GM12878 (cell line): ENCODE measurements around the gene SPHKAP. TPM values are rescaled to one million over a fixed set of nuclear protein-coding genes. Genes with fewer than 3 reads are reported as not detected.

Experiments
- ATAC-seq: fragments of 200-7000 bp; cut with Tn5 transposase; 3 replicates; pipeline ENCODE4 v1.9.1; 2020; ENCODE audit warnings: mild to moderate bottlenecking, moderate library complexity
- BruUV-seq: library from RNA; stranded (reverse); fragments of 400-500 nt; replicated peaks from 2 replicates; lab custom pipeline; 2021; lab: Mats Ljungman, UMichigan
- CTCF ChIA-PET: fragments of 300-600 bp; sonication (Branson Sonifier 250); formaldehyde crosslinking; extraction: SDS; loops from one replicate; lab custom pipeline; 2021; ENCODE audit warnings: inconsistent platforms; lab: Yijun Ruan, JAX
- POLR2A ChIA-PET: fragments of 350-600 bp; formaldehyde crosslinking; extraction: SDS; loops from one replicate; lab custom pipeline; 2021; ENCODE audit warnings: inconsistent platforms; lab: Charles Lee
- RAD21 ChIA-PET: fragments of 300-600 bp; sonication (Branson Sonifier 250); formaldehyde crosslinking; loops from one replicate; lab custom pipeline; 2023; ENCODE audit warnings: antibody characterized with exemption; ENCODE audit not compliant: unreplicated experiment; lab: Charles Lee
- SMC1A ChIA-PET: fragments of 300-600 bp; sonication (Branson Sonifier 250); formaldehyde crosslinking; loops from one replicate; lab custom pipeline; 2023; ENCODE audit not compliant: unreplicated experiment, uncharacterized antibody; lab: Charles Lee
- DNase-seq: peaks from one replicate; pipeline ENCODE4 v3.0.0-alpha.2; 2011; ENCODE audit warnings: low read depth, low spot score
- FAIRE-seq: peaks from 3 replicates; lab custom pipeline; 2011; peaks lifted over from hg19 to GRCh38; lab: Jason Lieb, UNC
- H2AFZ ChIP-seq: 2 replicates; pipeline ENCODE4 v1.6.0; 2011; ENCODE audit warnings: low read depth, low read length, control low read depth; ENCODE audit not compliant: control insufficient read depth
- H3K27ac ChIP-seq: 2 replicates; pipeline ENCODE4 v1.5.1; 2011; ENCODE audit warnings: control low read depth; ENCODE audit not compliant: control insufficient read depth, insufficient read depth
- H3K27me3 ChIP-seq, 2 experiments: replicated peaks in 1 of 2; 2 replicates each; pipeline versions ENCODE4 v1.6.0 to v1.6.1; 2011; ENCODE audit warnings: low read length in 1 of 2; ENCODE audit not compliant: control insufficient read depth in 2 of 2, insufficient read depth in 2 of 2
- H3K36me3 ChIP-seq, 2 experiments: 2 replicates each; pipeline ENCODE4 v1.5.1; 2011; ENCODE audit warnings: low read length in 1 of 2; ENCODE audit not compliant: control insufficient read depth in 2 of 2, insufficient read depth in 2 of 2
- H3K4me1 ChIP-seq: 2 replicates; pipeline ENCODE4 v1.6.1; 2011; ENCODE audit warnings: mild to moderate bottlenecking, low read length, moderate library complexity, mixed read lengths; ENCODE audit not compliant: control insufficient read depth, insufficient read depth
- H3K4me2 ChIP-seq: 2 replicates; pipeline ENCODE4 v1.6.0; 2011; ENCODE audit warnings: control low read depth; ENCODE audit not compliant: control insufficient read depth, insufficient read depth
- H3K4me3 ChIP-seq: fragments of 200-600 bp; sonication (generic); 2 replicates; pipeline ENCODE4 v1.5.1; 2016
- H3K79me2 ChIP-seq: 2 replicates; pipeline ENCODE4 v1.6.0; 2011; ENCODE audit warnings: low read length; ENCODE audit not compliant: control insufficient read depth, insufficient read depth
- H3K9ac ChIP-seq: 2 replicates; pipeline ENCODE4 v1.8.0; 2011; ENCODE audit warnings: low read length, control low read depth, mixed read lengths; ENCODE audit not compliant: control insufficient read depth, insufficient read depth
- H3K9me3 ChIP-seq: replicated peaks from 3 replicates; pipeline ENCODE4 v1.5.1; 2011; ENCODE audit warnings: mild to moderate bottlenecking, low read length; ENCODE audit not compliant: control insufficient read depth, insufficient read depth
- H4K20me1 ChIP-seq: 2 replicates; pipeline ENCODE4 v1.6.0; 2011; ENCODE audit not compliant: control insufficient read depth, insufficient read depth
- ASH2L ChIP-seq: fragments of 300-600, 200-600 bp; sonication (generic); IDR thresholded peaks from 2 replicates; pipeline ENCODE4 v1.6.1; 2017; ENCODE audit warnings: low read depth, mild to moderate bottlenecking, borderline replicate concordance
- EED ChIP-seq: sonication (generic); IDR thresholded peaks from 2 replicates; pipeline ENCODE4 v1.6.1; 2016; ENCODE audit warnings: antibody characterized with exemption, low read depth
- NR2C1 ChIP-seq: fragments of 450-650 bp; IDR thresholded peaks from 2 replicates; pipeline ENCODE4 v1.6.1; 2017; ENCODE audit warnings: antibody characterized with exemption, mild to moderate bottlenecking, moderate library complexity
- WGBS: methylation state at CpG from one replicate; pipeline ENCODE4 v1.1.6; 2016; ENCODE audit warnings: low lambda C conversion rate; ENCODE audit not compliant: insufficient replicate concordance, insufficient coverage; ENCODE audit errors: missing lambda C conversion rate; 5-methylcytosine and 5-hydroxymethylcytosine counted together
- in situ Hi-C: fragments of 300-500 bp; cut with MboI; formaldehyde crosslinking; loops from 9 replicates; pipeline ENCODE4 v1.14.3; 2018; ENCODE audit warnings: mixed read lengths
- intact Hi-C: fragments of 100-400 bp; cut with micrococcal nuclease; formaldehyde crosslinking; loops from one replicate; pipeline ENCODE4 v1.14.2; 2022; ENCODE audit not compliant: unreplicated experiment
- polyA plus RNA-seq, 11 experiments: library from polyadenylated mRNA; depleted of rRNA in 4 of 11; unstranded in 6 of 11; stranded (reverse) in 5 of 11; fragments of >200 nt; fragmentation: Nextera tagmentation in 4 of 11; fragmentation: Illumina TruSeq in 1 of 11; extraction: Ambion mirVana in 4 of 11; extraction: Trizol in 1 of 11; gene quantifications; 1 replicate in 1 of 11; 2 replicates in 10 of 11; pipeline versions ENCODE4 v1.2.1 to v1.2.3, GENCODE V29; 2011 to 2016; ENCODE audit warnings: inconsistent platforms in 2 of 11, missing spikeins in 2 of 11, low read depth in 1 of 11
- total RNA-seq, 4 experiments: library from RNA; depleted of rRNA in 3 of 4; stranded (reverse); fragments of >200 nt in 3 of 4; fragmentation: Illumina TruSeq in 1 of 4; extraction: Trizol in 1 of 4; gene quantifications; 2 replicates each; pipeline versions ENCODE4 v1.2.1 to v1.2.3, GENCODE V29; 2013 to 2021
- TF ChIP-seq, protein P1 (sequence below): IDR thresholded peaks from 2 replicates; pipeline ENCODE4 v1.6.1; 2012; ENCODE audit warnings: mild to moderate bottlenecking, low read depth, low read length
- TF ChIP-seq, protein P2 (sequence below): IDR thresholded peaks from 2 replicates; pipeline ENCODE4 v1.6.1; 2012; ENCODE audit warnings: low read depth, low read length, improper control_type of control experiment
- TF ChIP-seq, protein P3 (sequence below): fragments of 450-650 bp; conservative IDR thresholded peaks from 2 replicates; pipeline ENCODE4 v1.6.1; 2017; ENCODE audit warnings: mild to moderate bottlenecking, moderate library complexity
- TF ChIP-seq, protein P4 (sequence below), 3 experiments: IDR thresholded peaks in 2 of 3; conservative IDR thresholded peaks in 1 of 3; 2 replicates each; pipeline ENCODE4 v1.5.1; 2011; ENCODE audit warnings: low read depth in 3 of 3, low read length in 3 of 3, mild to moderate bottlenecking in 3 of 3, control low read depth in 2 of 3, moderate library complexity in 2 of 3, inconsistent platforms in 1 of 3, mixed read lengths in 1 of 3; ENCODE audit not compliant: control insufficient read depth in 2 of 3, insufficient read depth in 1 of 3; ENCODE audit errors: extremely low read depth in 1 of 3

SPHKAP gene
- total and polyA plus RNA-seq, 10 of the 15 experiments (the other 5 are each of a cell fraction or from before 2014, with no cell fraction given), result 0.03 TPM; not detected in 9

DNA sequence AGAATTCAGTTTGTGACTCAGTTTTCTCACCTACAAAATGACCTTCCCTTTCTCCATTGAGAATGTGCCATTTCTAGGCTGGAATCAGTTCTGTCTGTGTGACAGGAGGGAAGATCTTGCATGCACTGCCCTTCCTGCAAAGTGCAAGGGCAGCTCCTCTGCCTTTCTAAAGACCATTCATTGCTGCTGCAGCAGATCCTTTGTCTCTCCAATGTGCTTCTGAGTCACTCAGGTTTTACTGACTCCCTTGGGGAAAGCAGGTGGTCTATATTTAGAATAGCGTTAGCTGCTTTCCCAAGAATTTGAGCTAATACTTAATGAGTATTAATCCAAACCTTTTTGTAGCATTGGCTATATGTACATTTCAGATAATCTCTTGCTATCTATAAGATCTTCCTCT lies 247.6 kb downstream of the SPHKAP start (continued):
- TF ChIP-seq, protein P1, sequence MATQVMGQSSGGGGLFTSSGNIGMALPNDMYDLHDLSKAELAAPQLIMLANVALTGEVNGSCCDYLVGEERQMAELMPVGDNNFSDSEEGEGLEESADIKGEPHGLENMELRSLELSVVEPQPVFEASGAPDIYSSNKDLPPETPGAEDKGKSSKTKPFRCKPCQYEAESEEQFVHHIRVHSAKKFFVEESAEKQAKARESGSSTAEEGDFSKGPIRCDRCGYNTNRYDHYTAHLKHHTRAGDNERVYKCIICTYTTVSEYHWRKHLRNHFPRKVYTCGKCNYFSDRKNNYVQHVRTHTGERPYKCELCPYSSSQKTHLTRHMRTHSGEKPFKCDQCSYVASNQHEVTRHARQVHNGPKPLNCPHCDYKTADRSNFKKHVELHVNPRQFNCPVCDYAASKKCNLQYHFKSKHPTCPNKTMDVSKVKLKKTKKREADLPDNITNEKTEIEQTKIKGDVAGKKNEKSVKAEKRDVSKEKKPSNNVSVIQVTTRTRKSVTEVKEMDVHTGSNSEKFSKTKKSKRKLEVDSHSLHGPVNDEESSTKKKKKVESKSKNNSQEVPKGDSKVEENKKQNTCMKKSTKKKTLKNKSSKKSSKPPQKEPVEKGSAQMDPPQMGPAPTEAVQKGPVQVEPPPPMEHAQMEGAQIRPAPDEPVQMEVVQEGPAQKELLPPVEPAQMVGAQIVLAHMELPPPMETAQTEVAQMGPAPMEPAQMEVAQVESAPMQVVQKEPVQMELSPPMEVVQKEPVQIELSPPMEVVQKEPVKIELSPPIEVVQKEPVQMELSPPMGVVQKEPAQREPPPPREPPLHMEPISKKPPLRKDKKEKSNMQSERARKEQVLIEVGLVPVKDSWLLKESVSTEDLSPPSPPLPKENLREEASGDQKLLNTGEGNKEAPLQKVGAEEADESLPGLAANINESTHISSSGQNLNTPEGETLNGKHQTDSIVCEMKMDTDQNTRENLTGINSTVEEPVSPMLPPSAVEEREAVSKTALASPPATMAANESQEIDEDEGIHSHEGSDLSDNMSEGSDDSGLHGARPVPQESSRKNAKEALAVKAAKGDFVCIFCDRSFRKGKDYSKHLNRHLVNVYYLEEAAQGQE, result no peak
- TF ChIP-seq, protein P2, sequence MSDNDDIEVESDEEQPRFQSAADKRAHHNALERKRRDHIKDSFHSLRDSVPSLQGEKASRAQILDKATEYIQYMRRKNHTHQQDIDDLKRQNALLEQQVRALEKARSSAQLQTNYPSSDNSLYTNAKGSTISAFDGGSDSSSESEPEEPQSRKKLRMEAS, result no peak

DNA sequence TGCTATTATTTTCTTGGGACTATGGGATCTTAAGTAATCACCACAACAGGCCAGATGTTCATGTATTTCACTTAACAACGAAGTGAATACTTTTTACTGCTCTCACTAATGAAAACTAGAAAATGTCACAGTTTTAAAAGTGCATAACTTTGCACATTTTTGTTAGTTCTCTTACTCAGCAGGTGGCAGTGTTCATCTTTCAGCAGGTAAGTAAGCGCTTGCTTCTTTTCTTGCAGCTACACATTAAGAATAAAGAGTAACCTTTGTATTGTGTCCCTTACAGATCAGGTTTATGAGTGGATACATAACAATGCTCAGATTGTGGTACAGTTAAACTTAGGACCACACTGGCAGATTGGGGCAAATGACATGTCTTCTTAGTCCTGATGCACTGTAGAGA lies 249.1 kb downstream of the SPHKAP start:
- Histone ChIP-seq H3K4me2 (no peak overlapping the region), H3K4me3 (no peak overlapping the region), H3K79me2 (no peaks in the 10 kb centered on the region), H3K36me3 (no peaks in the 10 kb centered on the region), H3K27me3 (peaks cover 0 to 1% of the 10 kb centered on the region in 2 experiments; a peak in 1 of 4 replicates)
- 23% methylated on average over 2 of the region's 2 CpGs for WGBS
- ChIA-PET SMC1A (interaction anchor here (1.4 kb wide), 1 partner anchor 13 kb away, joined by 3 read pairs; no protein-coding TSS in a partner anchor), POLR2A (no interaction called here), RAD21 (no interaction called here)
- intact Hi-C loops, result no loop called here
- FAIRE-seq (no peak), DNase-seq (no peak)
- TF ChIP-seq, protein P3, sequence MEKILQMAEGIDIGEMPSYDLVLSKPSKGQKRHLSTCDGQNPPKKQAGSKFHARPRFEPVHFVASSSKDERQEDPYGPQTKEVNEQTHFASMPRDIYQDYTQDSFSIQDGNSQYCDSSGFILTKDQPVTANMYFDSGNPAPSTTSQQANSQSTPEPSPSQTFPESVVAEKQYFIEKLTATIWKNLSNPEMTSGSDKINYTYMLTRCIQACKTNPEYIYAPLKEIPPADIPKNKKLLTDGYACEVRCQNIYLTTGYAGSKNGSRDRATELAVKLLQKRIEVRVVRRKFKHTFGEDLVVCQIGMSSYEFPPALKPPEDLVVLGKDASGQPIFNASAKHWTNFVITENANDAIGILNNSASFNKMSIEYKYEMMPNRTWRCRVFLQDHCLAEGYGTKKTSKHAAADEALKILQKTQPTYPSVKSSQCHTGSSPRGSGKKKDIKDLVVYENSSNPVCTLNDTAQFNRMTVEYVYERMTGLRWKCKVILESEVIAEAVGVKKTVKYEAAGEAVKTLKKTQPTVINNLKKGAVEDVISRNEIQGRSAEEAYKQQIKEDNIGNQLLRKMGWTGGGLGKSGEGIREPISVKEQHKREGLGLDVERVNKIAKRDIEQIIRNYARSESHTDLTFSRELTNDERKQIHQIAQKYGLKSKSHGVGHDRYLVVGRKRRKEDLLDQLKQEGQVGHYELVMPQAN, result no peak
- TF ChIP-seq, protein P4, sequence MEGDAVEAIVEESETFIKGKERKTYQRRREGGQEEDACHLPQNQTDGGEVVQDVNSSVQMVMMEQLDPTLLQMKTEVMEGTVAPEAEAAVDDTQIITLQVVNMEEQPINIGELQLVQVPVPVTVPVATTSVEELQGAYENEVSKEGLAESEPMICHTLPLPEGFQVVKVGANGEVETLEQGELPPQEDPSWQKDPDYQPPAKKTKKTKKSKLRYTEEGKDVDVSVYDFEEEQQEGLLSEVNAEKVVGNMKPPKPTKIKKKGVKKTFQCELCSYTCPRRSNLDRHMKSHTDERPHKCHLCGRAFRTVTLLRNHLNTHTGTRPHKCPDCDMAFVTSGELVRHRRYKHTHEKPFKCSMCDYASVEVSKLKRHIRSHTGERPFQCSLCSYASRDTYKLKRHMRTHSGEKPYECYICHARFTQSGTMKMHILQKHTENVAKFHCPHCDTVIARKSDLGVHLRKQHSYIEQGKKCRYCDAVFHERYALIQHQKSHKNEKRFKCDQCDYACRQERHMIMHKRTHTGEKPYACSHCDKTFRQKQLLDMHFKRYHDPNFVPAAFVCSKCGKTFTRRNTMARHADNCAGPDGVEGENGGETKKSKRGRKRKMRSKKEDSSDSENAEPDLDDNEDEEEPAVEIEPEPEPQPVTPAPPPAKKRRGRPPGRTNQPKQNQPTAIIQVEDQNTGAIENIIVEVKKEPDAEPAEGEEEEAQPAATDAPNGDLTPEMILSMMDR (IDR thresholded peaks at IDR 0.05 in 2 of 3, conservative IDR thresholded peaks at IDR 0.05 in 1 of 3; ENCODE audit: control insufficient read depth in 2 of 3, extremely low read depth in 1 of 3, insufficient read depth in 1 of 3, low read depth in 3 of 3, low read length in 3 of 3), result peak in 1 of 3 experiments; percentile 8; a peak in 1 of 6 replicates
- TF ChIP-seq ASH2L, result no peak
- no peak for TF ChIP-seq NR2C1
- TF ChIP-seq EED, result no peak
- TF ChIP-seq, all 136 proteins: peak for 1
- CTCF ChIA-PET, result interaction anchor here (0.9 kb wide), 1 partner anchor 8 kb away, joined by 3 read pairs; no protein-coding TSS in a partner anchor
- Histone ChIP-seq H3K4me1 (no peaks in the 10 kb centered on the region), H3K9me3 (no peaks in the 10 kb centered on the region), H3K9ac (no peak overlapping the region), H4K20me1 (no peaks in the 10 kb centered on the region), H2AFZ (no peak overlapping the region), H3K27ac (no peak overlapping the region)
- ATAC-seq, result no peak
- BruUV-seq, result no TSS peak
- in situ Hi-C loops, result loop anchor here (25.0 kb wide), 1 partner anchor 730 kb away; no protein-coding TSS in a partner anchor
